Mucosa of rectum (tissue), 2 donors: ENCODE measurements around the gene KIAA1614.

ENCODE experiments used
- H3K27ac ChIP-seq, 2 donors: one replicate each; pipeline ENCODE4 v1.7.0; 2013; ENCODE audit warnings: inconsistent platforms in 2 of 2, low read depth in 2 of 2, low read length in 2 of 2
- H3K27me3 ChIP-seq, 2 donors: one replicate each; pipeline ENCODE4 v1.7.0; 2013; ENCODE audit warnings: low read length in 2 of 2; ENCODE audit not compliant: control insufficient read depth in 2 of 2, insufficient read depth in 2 of 2
- H3K36me3 ChIP-seq, 2 donors: one replicate each; pipeline ENCODE4 v1.7.0; 2013; ENCODE audit warnings: low read length in 2 of 2; ENCODE audit not compliant: control insufficient read depth in 2 of 2, insufficient read depth in 2 of 2
- H3K4me1 ChIP-seq, 2 donors: one replicate each; pipeline ENCODE4 v1.7.0; 2013; ENCODE audit warnings: low read length in 2 of 2, mild to moderate bottlenecking in 1 of 2; ENCODE audit not compliant: control insufficient read depth in 2 of 2, insufficient read depth in 2 of 2
- H3K4me3 ChIP-seq, 2 donors: one replicate each; pipeline ENCODE4 v1.7.0; 2013; ENCODE audit warnings: low read length in 2 of 2
- H3K9ac ChIP-seq, 2 donors: one replicate each; pipeline ENCODE4 v1.7.0; 2013; ENCODE audit warnings: low read length in 2 of 2, low read depth in 1 of 2, mild to moderate bottlenecking in 1 of 2
- H3K9me3 ChIP-seq, 2 donors: one replicate each; pipeline ENCODE4 v1.7.0; 2013; ENCODE audit warnings: low read length in 2 of 2; ENCODE audit not compliant: control insufficient read depth in 2 of 2
- donor health status: healthy.
- donor health status: Normal muscosa, but diverticular disease.

The KIAA1614 gene

DNA sequence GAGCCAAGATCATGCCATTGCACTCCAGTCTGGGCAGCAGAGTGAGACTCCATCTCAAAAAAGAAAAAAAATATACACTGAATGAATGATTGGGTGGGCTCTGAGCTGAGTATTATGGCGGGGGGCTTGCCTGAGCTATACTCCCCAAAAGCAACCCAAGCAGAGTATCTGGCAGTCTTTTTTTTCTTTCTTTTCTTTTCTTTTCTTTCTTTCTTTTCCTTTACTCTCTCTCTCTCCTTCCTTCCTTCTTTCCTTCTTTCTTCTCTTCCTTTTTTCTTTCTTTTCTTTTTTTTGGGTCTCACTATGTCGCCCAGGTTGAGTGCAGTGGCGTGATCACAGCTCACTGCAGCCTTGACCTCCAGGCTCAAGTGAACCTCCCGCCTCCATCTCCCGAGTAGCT is 27.7 kb downstream of the KIAA1614 start:
- H3K4me3 ChIP-seq: no peak overlapping the region
- no peaks in the 10 kb centered on the region for H3K27me3 ChIP-seq
- H3K9ac ChIP-seq: no peak overlapping the region
- H3K36me3 ChIP-seq: peaks cover 0 to 8% of the 10 kb centered on the region in 2 donors
- H3K4me1 ChIP-seq: peaks cover 0 to 4% of the 10 kb centered on the region in 2 donors
- H3K9me3 ChIP-seq: no peaks in the 10 kb centered on the region
- no peak overlapping the region for H3K27ac ChIP-seq

DNA sequence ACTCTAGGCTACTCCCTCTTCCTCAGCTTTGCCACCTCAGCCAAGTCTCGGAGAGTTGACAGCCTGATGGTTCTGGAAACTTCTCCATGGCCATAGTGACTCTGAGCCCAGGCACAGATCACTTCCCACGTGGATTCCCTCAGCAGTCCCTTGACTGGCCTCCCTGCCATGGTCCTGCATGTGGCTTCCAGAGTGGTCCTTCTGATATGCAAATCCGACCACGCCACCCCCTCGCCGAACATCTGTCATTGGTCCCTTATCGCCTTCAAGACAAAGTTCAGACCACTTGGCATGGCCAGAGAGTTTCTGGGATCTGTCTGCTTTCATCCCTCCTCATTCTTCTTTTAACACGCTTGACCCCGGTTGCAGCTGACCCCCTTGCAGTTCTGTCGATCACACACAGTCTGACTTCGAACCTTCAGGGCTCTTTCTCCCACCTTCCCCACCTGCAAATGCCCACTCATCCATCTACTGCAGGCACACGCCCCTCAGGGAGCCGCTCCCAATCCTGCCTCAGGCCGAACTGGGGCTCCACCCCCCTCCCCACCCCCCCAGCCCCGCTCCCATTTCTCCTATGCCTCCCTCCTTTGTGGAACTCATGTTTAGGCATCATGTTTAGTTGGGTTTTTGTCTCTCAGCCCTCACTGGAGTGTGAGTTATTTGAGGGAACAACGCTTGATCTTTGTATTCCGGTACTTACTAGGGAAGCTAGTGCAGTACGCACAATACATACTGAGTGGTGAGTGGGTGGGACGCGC is 29.0 kb downstream of the KIAA1614 start:
- Histone ChIP-seq H3K4me3 (no peak overlapping the region), H3K9me3 (no peaks in the 10 kb centered on the region), H3K9ac (no peak overlapping the region), H3K36me3 (peaks cover 4 to 10% of the 10 kb centered on the region in 2 donors), H3K27ac (no peak overlapping the region), H3K27me3 (no peaks in the 10 kb centered on the region), H3K4me1 (no peaks in the 10 kb centered on the region)

DNA sequence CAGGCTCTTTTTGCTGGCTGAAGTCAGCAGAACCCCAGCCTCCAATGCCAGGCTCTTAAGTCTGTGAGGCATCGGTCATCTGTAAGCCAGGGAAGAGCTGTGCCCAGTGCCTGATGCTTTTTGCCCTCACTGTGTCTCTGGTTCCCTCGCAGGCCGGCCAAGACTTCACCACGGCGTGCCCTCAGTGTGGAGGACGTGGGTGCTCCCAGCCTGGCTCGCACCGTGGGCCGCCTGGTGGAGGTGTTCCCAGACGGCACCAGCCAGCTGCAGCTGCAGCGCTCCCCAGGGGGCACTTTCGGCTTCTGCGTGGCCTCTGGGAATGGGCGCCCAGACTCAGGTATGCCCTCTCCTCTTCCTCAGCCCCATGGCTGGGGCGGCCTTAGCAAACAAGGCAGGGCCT is 32.5 kb downstream of the KIAA1614 start:
- no peak overlapping the region for H3K4me3 ChIP-seq
- no peak overlapping the region for H3K27ac ChIP-seq
- H3K27me3 ChIP-seq: no peaks in the 10 kb centered on the region
- H3K9ac ChIP-seq: no peak overlapping the region
- H3K4me1 ChIP-seq: no peaks in the 10 kb centered on the region
- H3K9me3 ChIP-seq: no peaks in the 10 kb centered on the region
- H3K36me3 ChIP-seq: peaks cover 4 to 11% of the 10 kb centered on the region in 2 donors

DNA sequence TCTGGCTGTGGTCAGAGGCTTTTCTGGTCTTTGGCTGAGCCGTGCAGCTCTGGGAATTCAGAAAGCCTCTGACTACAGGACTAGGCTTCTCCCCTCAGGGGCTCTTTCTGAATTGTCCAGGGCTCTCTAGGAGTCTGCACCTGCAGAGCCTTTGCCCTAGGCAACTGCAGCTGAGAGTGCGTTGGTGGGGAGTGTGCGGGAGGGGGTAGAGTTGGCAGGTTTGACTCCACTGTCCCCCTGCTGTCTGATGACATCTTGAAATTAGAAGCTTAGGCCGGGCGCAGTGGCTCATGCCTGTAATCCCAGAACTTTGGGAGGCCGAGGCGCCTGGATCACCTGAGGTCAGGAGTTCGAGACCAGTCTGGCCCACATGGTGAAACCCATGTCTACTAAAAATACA is 32.9 kb downstream of the KIAA1614 start:
- Histone ChIP-seq H3K27ac (no peak overlapping the region), H3K27me3 (no peaks in the 10 kb centered on the region), H3K9me3 (no peaks in the 10 kb centered on the region), H3K36me3 (peaks cover 4 to 11% of the 10 kb centered on the region in 2 donors), H3K4me3 (no peak overlapping the region), H3K9ac (no peak overlapping the region), H3K4me1 (no peaks in the 10 kb centered on the region)

DNA sequence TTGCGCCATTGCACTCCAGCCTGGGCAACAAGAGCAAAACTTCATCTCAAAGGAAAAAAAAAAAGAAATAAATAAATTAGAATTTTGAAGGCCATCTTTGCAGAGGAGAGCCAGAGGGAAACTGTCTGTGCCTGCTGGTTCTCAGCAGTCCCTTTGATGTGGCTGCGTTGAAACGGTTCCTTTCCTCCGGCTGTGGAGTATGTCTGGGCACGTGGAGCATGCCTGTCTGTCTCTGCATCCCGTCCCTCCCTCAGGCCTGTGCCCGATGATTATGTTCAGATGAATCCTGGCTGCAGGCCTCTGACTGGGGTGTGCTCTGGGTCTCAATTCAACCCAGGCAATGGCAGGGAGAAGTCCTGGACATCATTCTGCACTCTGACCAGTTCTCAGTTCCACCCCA is 33.4 kb downstream of the KIAA1614 start:
- no peak overlapping the region for H3K4me3 ChIP-seq
- no peaks in the 10 kb centered on the region for H3K9me3 ChIP-seq
- H3K27ac ChIP-seq: no peak overlapping the region
- peaks cover 4 to 11% of the 10 kb centered on the region in 2 donors for H3K36me3 ChIP-seq
- no peaks in the 10 kb centered on the region for H3K4me1 ChIP-seq
- H3K9ac ChIP-seq: no peak overlapping the region
- H3K27me3 ChIP-seq: no peaks in the 10 kb centered on the region

DNA sequence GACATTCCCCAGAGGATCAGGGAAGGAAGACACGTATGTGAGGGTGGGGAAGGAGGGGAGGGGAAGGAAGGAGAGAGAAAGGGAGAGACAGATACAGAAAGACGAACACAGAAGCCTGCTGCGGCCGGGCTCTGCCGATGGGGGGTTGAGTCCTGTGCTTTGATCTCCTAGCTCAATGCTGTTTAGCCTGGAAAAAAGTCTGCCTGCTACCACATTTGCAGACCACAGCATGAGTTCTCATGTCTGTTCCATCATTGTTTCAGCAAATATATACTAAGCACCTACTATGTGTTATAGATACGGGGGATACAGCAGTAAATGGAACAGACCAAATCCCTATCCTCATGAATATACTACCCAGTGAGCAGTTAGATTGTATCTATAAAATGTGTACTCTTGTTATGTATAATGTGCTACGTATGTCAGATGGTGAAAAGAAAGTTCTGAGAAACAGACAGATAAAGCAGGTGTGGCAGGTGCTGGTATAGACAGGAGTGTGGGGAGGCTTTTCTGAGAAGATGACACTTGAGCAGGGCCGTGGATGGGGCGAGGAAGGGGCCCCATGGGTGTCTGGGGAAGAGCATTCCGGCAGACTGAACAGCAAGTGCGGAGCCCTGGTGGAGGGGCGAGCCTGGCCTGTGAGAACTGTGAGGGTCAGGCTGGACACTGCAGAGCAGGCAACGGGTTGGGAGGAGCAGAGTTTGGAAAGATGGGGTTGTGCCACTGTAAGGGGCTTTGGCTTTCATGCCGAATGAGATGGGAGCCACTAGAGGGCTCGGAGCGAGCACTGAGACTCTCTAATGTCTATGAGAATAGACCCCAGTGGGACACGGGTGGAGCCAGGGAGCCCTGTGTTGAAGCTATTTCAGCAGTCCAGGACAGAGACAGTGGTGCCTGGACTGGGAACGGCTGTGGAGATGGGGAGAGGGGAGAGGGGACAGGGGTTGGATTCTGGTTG is 34.1 kb downstream of the KIAA1614 start:
- Histone ChIP-seq H3K9ac (no peak overlapping the region), H3K27ac (no peak overlapping the region), H3K4me1 (no peaks in the 10 kb centered on the region), H3K4me3 (no peak overlapping the region), H3K36me3 (peaks cover 4 to 11% of the 10 kb centered on the region in 2 donors), H3K9me3 (no peaks in the 10 kb centered on the region), H3K27me3 (no peaks in the 10 kb centered on the region)

DNA sequence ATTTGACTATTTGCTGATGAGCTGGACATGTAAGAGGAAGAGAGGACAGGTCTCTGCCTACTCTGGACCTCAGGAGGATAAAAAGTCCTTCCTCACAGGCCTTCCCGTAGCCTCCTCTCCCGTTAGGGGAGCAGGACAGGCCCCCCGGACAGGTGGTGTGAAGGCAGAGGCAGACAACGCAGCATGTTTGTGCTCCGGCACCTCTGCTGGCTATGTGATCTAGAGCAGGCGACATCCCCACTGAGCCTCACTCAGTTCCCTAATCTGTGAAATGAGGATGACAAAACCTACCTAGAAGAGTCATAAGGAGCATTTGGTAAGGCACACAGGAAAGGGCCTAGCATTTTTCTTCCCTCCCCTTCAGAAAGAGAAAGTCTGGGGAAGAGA is 34.8 kb downstream of the KIAA1614 start:
- Histone ChIP-seq H3K36me3 (peaks cover 4 to 11% of the 10 kb centered on the region in 2 donors), H3K27ac (no peak overlapping the region), H3K4me3 (no peak overlapping the region), H3K4me1 (no peaks in the 10 kb centered on the region), H3K9ac (no peak overlapping the region), H3K27me3 (no peaks in the 10 kb centered on the region), H3K9me3 (no peaks in the 10 kb centered on the region)

DNA sequence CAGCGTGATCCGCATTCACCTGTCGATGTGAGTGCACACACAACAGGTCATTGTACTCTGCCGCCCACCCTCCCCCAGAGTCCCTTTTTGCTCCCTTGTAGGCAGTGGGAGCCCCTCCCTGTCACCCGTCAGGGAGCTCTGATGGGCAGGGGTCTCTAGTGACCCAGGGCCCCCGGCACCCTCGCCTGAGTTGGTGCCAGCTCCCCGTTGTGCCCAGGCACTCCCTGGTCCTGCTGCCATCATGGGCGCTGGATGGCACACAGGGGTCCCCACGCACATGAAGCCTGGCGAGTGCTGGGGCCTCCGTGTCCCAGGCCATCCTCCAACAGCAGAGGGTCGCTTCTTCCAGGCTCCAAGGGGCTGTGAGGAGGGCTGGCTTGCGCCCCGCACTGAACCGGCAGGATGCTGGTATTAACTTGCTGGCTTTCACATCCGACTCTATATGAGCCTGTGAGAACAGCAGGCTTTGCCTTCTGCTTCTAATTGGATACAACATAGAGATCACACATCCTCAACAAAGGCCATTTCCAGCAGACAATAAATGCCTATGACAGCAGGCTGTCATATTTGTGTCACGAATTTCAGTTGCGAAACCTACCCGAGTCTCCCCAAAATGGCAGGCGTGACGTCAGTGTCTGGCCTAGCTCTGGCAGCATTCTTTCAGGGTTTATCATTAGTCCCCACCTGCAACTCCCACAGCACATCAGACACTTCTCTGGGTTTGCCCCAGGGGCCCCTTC is 35.4 kb downstream of the KIAA1614 start:
- Histone ChIP-seq H3K36me3 (peaks cover 4 to 11% of the 10 kb centered on the region in 2 donors), H3K9ac (no peak overlapping the region), H3K27ac (no peak overlapping the region), H3K9me3 (no peaks in the 10 kb centered on the region), H3K27me3 (no peaks in the 10 kb centered on the region), H3K4me1 (no peaks in the 10 kb centered on the region), H3K4me3 (no peak overlapping the region)

DNA sequence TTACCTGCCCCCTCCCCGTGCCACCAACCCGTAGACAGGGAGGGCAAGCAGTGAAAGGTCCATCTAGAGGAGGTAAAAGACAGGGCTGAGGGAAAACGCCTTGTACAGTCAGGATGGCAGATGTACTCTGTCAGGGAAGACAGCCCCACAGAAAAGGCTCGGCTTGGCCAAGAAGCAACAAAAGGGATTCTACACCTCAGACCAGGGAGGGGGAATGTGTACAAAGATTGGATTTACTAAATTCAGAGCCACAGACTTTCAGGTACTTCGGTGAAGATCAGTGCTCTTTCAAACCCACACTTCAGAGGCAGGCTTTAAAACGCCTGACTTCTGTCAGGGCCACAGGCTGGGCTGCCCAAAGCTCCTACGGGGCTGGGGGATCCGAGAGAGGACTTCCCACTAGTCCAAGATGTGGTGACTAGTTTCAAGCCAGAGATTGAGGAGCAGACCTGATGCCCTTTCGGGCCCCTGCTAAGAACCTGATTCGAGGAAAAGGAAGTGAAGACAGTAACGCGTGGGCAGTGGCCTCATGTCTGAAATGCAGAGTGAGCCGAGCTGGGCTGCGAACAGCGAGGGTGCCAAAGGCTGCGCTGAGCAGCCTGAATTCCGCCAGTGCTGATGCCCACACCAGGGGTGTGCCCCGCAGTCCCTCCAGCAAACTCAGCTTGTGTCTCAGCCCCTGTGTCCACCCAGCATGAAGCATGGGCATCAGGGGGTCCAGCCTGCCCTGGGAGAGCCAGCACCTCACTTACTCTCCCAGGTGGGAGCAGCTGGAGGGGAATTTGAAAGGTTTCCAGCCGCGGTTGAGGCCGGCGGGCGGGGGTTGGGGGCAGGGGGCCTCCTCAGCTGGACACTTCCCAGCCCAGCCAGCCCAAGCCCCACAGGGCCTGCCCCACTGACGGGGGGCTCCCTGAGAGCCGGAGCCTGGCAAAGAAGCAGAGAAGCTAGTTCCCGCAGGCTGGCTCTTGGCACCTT is 36.2 kb downstream of the KIAA1614 start:
- Histone ChIP-seq H3K27ac (no peak overlapping the region), H3K9ac (no peak overlapping the region)

More for the DNA sequence above, 36.2 kb downstream of the KIAA1614 start:
- Histone ChIP-seq H3K36me3 (peaks cover 4 to 11% of the 10 kb centered on the region in 2 donors), H3K4me3 (no peak overlapping the region), H3K4me1 (peaks cover 4 to 5% of the 10 kb centered on the region in 2 donors), H3K27me3 (no peaks in the 10 kb centered on the region), H3K9me3 (no peaks in the 10 kb centered on the region)
